GM21390 (cell line): Measurements from ENCODE around the gene LPO.
A peak's percentile ranks its signal among the peaks of the same experiment; 100 is the strongest.

Experiments
- ATAC-seq: cut with Tn5 transposase; IDR thresholded peaks from one replicate; pipeline ENCODE4 v1.9.1; 2021; ENCODE audit not compliant: unreplicated experiment

Gene LPO

GRCh38 chr17:58302919-58303585 is 64.7 kb downstream of the LPO start:
- no peak for ATAC-seq

- ATAC-seq = peak; percentile 55
Measured at GRCh38 chr17:58303971-58304749, 65.8 kb downstream of the LPO start.

- no peak for ATAC-seq
Measured at GRCh38 chr17:58304750-58305486, 66.5 kb downstream of the LPO start.

GRCh38 chr17:58305626-58306025 is 67.2 kb downstream of the LPO start:
- no peak for ATAC-seq

GRCh38 chr17:58306131-58306951 is 68.0 kb downstream of the LPO start:
- no peak for ATAC-seq

GRCh38 chr17:58307468-58308172 is 69.2 kb downstream of the LPO start:
- no peak for ATAC-seq

- ATAC-seq = no peak
Measured at GRCh38 chr17:58308173-58308984, 70.0 kb downstream of the LPO start.

- no peak for ATAC-seq
Measured at GRCh38 chr17:58308985-58309917, 70.9 kb downstream of the LPO start.

GRCh38 chr17:58309918-58310259 is 71.5 kb downstream of the LPO start:
- no peak for ATAC-seq

GRCh38 chr17:58310511-58311428 is 72.4 kb downstream of the LPO start:
- no peak for ATAC-seq

GRCh38 chr17:58311429-58311894 is 73.1 kb downstream of the LPO start:
- ATAC-seq = no peak

- no peak for ATAC-seq
Measured at GRCh38 chr17:58312021-58312630, 73.7 kb downstream of the LPO start.

- no peak for ATAC-seq
Measured at GRCh38 chr17:58312829-58313228, 74.4 kb downstream of the LPO start.

GRCh38 chr17:58313815-58314705 is 75.7 kb downstream of the LPO start:
- no peak for ATAC-seq

- no peak for ATAC-seq
Measured at GRCh38 chr17:58314706-58315015, 76.3 kb downstream of the LPO start.

GRCh38 chr17:58315281-58315711 is 76.9 kb downstream of the LPO start:
- ATAC-seq = no peak
